Thyroid gland (tissue), 4 donors: ENCODE measurements around the gene FKRP. TPM values are rescaled to one million over a fixed set of nuclear protein-coding genes. Genes with fewer than 3 reads are reported as not detected.

Source experiments
- DNase-seq, 2 donors: peaks; one replicate each; pipeline ENCODE4 v3.0.0-alpha.2; 2019
- H3K27ac ChIP-seq, 3 donors: fragments of 200-600 bp; sonication (generic); 1 replicate in 2 of 3; 2 replicates in 1 of 3; pipeline ENCODE4 v1.5.1; 2016 to 2019; ENCODE audit warnings: mild to moderate bottlenecking in 1 of 3, moderate library complexity in 1 of 3
- H3K27me3 ChIP-seq: fragments of 200-600 bp; sonication (generic); one replicate; pipeline ENCODE4 v1.5.1; 2019
- H3K36me3 ChIP-seq, 2 donors: fragments of 200-600 bp; sonication (generic); one replicate each; pipeline ENCODE4 v1.5.1; 2016 to 2019
- H3K4me1 ChIP-seq, 2 donors: fragments of 200-600 bp; sonication (generic); one replicate each; pipeline ENCODE4 v1.5.1; 2017 to 2019
- H3K4me3 ChIP-seq, 3 donors: fragments of 200-600 bp; sonication (generic); replicated peaks in 1 of 3; 1 replicate in 2 of 3; 2 replicates in 1 of 3; pipeline ENCODE4 v1.5.1; 2016; ENCODE audit warnings: mild to moderate bottlenecking in 1 of 3
- H3K9me3 ChIP-seq: fragments of 200-600 bp; sonication (generic); one replicate; pipeline ENCODE4 v1.5.1; 2017
- POLR2A ChIP-seq, 2 donors: fragments of 450-650 bp; IDR thresholded peaks; one replicate each; pipeline ENCODE4 v1.6.1; 2017; ENCODE audit warnings: antibody characterized with exemption in 2 of 2, mild to moderate bottlenecking in 2 of 2, moderate library complexity in 1 of 2
- WGBS, 2 donors: methylation state at CpG; one replicate each; pipeline ENCODE4 v1.1.5; 2017; 5-methylcytosine and 5-hydroxymethylcytosine counted together
- intact Hi-C: fragments of 100-400 bp; cut with DNase I; formaldehyde crosslinking; loops from one replicate; pipeline ENCODE4 v1.15.1; 2023
- total RNA-seq, 4 donors: library from RNA; depleted of rRNA; stranded (reverse); fragments of >200 nt; gene quantifications; one replicate each; pipeline ENCODE4 v1.2.3, GENCODE V29; 2016
- TF ChIP-seq, protein P1 (sequence below), 6 experiments: fragments of 200-600 bp in 3 of 6; fragments of 450-650 bp in 3 of 6; sonication (generic) in 3 of 6; IDR thresholded peaks; one replicate each; pipeline ENCODE4 v1.5.1; 2016 to 2019; ENCODE audit warnings: antibody characterized with exemption in 6 of 6, mild to moderate bottlenecking in 2 of 6, inconsistent platforms in 1 of 6, moderate library complexity in 1 of 6

Gene FKRP
- total RNA-seq, 4 donors from 2014 or later = 20.1 to 40.1 (median 23.1) TPM

DNA sequence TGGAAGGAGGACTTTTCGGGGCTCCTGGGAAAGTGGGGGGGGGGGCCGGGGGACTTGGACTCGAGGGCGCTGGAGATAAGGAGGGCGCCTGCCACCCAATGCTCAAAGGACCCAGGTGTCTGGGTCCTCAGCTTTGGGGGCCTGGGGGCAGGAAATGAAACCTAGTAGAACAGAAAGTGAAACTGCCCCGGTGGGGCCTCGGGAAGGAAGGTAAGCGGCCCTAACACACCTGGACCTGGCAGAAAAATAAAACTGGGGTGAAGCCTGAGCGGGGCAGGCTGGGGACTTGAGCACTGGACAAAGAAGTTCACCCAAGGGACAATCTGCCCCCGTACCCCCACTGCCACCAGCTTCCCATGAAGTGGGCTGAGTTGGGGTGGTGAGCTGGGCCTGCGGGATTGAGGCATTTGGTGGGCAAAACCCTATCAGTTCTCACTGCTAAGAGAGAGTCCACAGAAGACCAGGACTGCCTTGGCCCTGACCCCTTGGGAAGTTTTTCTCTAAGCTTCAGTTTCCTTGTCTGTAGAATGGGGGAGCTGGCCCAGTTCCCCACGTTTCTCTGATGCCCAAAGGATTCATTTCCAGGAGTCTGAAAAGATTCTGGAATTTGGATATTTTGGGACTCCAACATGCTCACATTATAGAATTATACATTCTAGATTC is 31.3 kb upstream of the FKRP start:
- H3K36me3 ChIP-seq = peaks cover 5 to 8% of the 10 kb centered on the region in 2 donors
- DNase-seq = no peak
- no peak for TF ChIP-seq POLR2A (IDR thresholded peaks at IDR 0.05)
- no peaks in the 10 kb centered on the region for H3K9me3 ChIP-seq
- intact Hi-C loops = loop anchor here (5.0 kb wide), 1 partner anchor 33 kb away; the partner anchor contains the start of genes FKRP and STRN4
- H3K4me3 ChIP-seq = peak overlapping the region; percentile 14 to 65 (median 41)
- no peaks in the 10 kb centered on the region for H3K27me3 ChIP-seq
- H3K4me1 ChIP-seq = peaks cover 23 to 28% of the 10 kb centered on the region in 2 donors
- H3K27ac ChIP-seq = peak overlapping the region; percentile 70 to 98 (median 96)
- WGBS, 2 donors = 3 to 6% methylated on average over 8 to 10 of the region's 12 CpGs

DNA sequence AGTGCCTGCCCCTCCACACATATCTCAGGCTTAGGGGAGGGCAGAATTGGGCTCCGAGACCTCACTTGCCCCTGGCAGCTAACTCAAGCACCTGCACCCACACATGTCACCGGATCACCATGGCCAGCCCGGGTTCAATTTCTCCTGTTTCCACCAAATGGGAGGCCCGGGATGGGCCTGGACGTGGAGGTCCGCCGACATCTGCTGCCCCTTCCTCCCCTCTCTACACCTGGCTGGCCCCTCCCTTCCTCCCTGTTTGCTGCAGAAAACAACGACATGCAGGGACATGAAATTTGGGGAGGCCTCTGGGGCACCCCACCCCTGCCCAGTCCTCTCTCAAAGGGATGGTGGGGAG is 30.3 kb upstream of the FKRP start:
- no peak for DNase-seq
- H3K4me1 ChIP-seq = peaks cover 23 to 28% of the 10 kb centered on the region in 2 donors
- H3K27me3 ChIP-seq = no peaks in the 10 kb centered on the region
- no peaks in the 10 kb centered on the region for H3K9me3 ChIP-seq
- H3K27ac ChIP-seq = peak overlapping the region; percentile 70 to 98 (median 96)
- peaks cover 9 to 12% of the 10 kb centered on the region in 2 donors for H3K36me3 ChIP-seq
- intact Hi-C loops = no loop called here
- peak overlapping the region; percentile 59 to 94 (median 81) for H3K4me3 ChIP-seq
- TF ChIP-seq POLR2A (IDR thresholded peaks at IDR 0.05) = no peak
- TF ChIP-seq, protein P1, sequence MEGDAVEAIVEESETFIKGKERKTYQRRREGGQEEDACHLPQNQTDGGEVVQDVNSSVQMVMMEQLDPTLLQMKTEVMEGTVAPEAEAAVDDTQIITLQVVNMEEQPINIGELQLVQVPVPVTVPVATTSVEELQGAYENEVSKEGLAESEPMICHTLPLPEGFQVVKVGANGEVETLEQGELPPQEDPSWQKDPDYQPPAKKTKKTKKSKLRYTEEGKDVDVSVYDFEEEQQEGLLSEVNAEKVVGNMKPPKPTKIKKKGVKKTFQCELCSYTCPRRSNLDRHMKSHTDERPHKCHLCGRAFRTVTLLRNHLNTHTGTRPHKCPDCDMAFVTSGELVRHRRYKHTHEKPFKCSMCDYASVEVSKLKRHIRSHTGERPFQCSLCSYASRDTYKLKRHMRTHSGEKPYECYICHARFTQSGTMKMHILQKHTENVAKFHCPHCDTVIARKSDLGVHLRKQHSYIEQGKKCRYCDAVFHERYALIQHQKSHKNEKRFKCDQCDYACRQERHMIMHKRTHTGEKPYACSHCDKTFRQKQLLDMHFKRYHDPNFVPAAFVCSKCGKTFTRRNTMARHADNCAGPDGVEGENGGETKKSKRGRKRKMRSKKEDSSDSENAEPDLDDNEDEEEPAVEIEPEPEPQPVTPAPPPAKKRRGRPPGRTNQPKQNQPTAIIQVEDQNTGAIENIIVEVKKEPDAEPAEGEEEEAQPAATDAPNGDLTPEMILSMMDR (IDR thresholded peaks at IDR 0.05) = no peak
- 24 to 34% methylated on average over 8 of the region's 8 CpGs for WGBS, 2 donors

DNA sequence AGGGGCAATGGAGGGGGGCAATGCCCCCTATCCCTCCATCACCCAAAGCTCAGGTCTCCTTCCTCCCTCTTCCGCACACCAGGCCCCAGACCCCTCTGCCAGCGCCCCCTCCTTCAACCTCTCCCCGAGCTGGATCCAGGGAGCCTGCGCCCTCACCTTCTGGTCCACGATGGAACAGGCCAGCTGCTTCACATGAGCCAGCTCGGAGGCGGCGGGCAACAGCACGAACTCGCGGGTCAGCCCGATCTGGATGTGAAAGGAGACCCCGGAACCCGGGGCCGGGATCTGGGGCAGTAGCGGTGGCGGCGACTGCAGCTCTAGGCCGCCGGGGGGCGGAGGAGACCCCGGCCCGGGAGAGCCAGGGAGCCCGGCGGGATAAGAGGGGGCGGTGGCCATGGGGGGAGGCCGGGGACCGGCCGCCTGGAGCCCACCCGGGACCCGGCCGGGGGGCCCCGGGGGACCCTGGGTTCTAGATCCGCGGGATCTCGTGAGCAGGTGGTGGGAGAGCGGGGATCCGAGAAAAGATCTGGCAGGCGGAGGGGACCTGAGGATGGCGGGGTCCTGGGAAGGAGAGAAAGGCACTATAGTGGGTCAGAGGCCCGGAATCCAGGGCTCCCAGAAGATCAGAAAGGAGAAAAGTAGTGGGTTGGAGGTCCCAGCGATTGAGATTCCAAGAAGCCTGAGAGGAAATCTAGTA is 29.7 kb upstream of the FKRP start:
- peak overlapping the region; percentile 77 to 98 (median 96) for H3K27ac ChIP-seq
- no peaks in the 10 kb centered on the region for H3K9me3 ChIP-seq
- H3K4me1 ChIP-seq = peaks cover 23 to 28% of the 10 kb centered on the region in 2 donors
- no peaks in the 10 kb centered on the region for H3K27me3 ChIP-seq
- intact Hi-C loops = no loop called here
- H3K36me3 ChIP-seq = peaks cover 9 to 11% of the 10 kb centered on the region in 2 donors
- no peak for TF ChIP-seq POLR2A (IDR thresholded peaks at IDR 0.05)
- WGBS, 2 donors = 2 to 3% methylated on average over 24 to 26 of the region's 42 CpGs
- DNase-seq = peak; percentile 26 to 32
- peak overlapping the region; percentile 59 to 94 (median 81) for H3K4me3 ChIP-seq

DNA sequence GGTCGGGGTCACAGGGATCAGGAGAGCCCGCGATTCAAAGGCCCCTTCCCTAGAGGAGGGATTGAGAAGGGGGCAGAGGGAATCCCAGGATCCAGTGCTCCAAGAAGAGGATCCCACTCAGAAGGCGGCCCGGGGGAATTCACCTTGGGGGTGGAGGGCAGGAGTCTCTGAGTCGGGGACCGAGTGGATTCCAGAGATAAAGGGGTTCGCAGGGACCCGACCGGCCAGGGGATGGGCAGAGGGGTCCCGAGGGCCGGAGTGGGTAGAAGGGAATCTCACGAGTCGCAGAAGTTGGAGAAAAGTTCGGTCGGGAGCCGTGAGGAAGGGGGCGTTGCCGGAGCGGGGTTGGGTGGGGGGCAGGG is 29.2 kb upstream of the FKRP start:
- peak overlapping the region; percentile 77 to 98 (median 96) for H3K27ac ChIP-seq
- no peak for DNase-seq
- H3K36me3 ChIP-seq = peaks cover 13 to 14% of the 10 kb centered on the region in 2 donors
- no peaks in the 10 kb centered on the region for H3K27me3 ChIP-seq
- peak overlapping the region; percentile 59 to 94 (median 81) for H3K4me3 ChIP-seq
- 0 to 1% methylated on average over 17 to 19 of the region's 20 CpGs for WGBS, 2 donors
- H3K9me3 ChIP-seq = no peaks in the 10 kb centered on the region
- peaks cover 23 to 28% of the 10 kb centered on the region in 2 donors for H3K4me1 ChIP-seq
- intact Hi-C loops = no loop called here
- no peak for TF ChIP-seq POLR2A (IDR thresholded peaks at IDR 0.05)
- TF ChIP-seq, protein P1 (IDR thresholded peaks at IDR 0.05) = no peak

DNA sequence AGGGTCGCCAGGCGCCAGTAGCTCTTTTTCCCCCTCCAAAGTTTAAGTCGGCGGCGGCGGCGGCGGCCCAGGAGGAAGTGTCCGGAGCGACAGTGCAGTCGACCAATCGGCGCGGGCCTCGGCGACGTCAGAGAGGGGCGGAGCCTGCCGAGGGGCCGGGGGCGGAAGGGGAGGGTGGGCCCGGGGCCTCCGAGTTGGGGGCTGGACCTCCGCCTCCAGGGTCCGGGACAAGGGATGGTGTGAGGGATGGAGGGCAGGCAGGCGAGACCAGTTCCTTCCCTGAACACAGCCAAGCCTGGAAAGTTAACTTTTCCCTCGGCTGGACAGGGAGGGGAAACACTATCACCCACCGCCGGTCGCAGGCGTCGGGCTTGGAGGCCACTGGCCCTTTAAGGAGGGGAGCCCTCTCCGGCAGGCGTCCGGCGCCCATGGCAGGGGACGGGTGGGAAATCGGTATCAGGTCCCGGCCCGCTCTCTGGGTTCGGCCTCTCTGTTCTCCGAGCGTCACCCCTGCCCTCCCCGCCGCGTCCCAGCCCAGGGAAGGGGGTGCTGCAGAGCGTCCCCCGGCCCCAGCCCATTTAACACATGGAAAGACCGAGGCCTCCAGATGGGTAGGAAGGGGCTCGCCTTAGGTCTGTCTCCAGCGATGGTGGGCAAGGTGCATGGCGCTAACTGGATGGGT is 28.7 kb upstream of the FKRP start, which contains the start of gene PRKD2:
Gene PRKD2 (minus strand): TSS at position 81 of the 682 bp plus-strand sequence. CDS start 744 bp downstream, outside the sequence.
- peak in 1 of 2 donors; percentile 48 for TF ChIP-seq POLR2A (IDR thresholded peaks at IDR 0.05)
- TF ChIP-seq, protein P1 (IDR thresholded peaks at IDR 0.05) = no peak
- Histone ChIP-seq H3K36me3 (peaks cover 19% of the 10 kb centered on the region in 2 donors), H3K4me3 (peak within 1 kb of the TSS; percentile 59 to 94 (median 81)), H3K27ac (peak within 1 kb of the TSS; percentile 77 to 98 (median 96)), H3K9me3 (no peaks in the 10 kb centered on the region), H3K27me3 (no peaks in the 10 kb centered on the region), H3K4me1 (peaks cover 23 to 28% of the 10 kb centered on the region in 2 donors)
- 3% methylated on average over 34 to 35 of the region's 52 CpGs for WGBS, 2 donors
- intact Hi-C loops = no loop called here
- DNase-seq = peak; percentile 87 to 90
